A549 (cell line): ENCODE data around the gene MCRIP1.

Source experiments
- CTCF ChIP-seq: fragments of >200 bp; sonication (Bioruptor Twin); formaldehyde crosslinking; IDR thresholded peaks from 3 replicates; pipeline ENCODE4 v1.5.1; 2016
- EP300 ChIP-seq, 2 experiments: fragments of >200 bp; sonication (Bioruptor Twin); formaldehyde crosslinking; IDR thresholded peaks; 2 replicates in 1 of 2; 3 replicates in 1 of 2; pipeline ENCODE4 v1.6.1; 2016 to 2017
- RAD21 ChIP-seq, 2 experiments: fragments of >200 bp in 1 of 2; sonication (Bioruptor Twin) in 1 of 2; formaldehyde crosslinking in 1 of 2; IDR thresholded peaks in 1 of 2; conservative IDR thresholded peaks in 1 of 2; 2 replicates in 1 of 2; 3 replicates in 1 of 2; pipeline ENCODE4 v1.6.1; 2012 to 2018; ENCODE audit warnings: inconsistent platforms in 1 of 2
- TFCP2L1 ChIP-seq: fragments of 250-450 bp; sonication (Bioruptor Pico); IDR thresholded peaks from 2 replicates; pipeline ENCODE4 v1.5.0; 2021; ENCODE audit warnings: mild to moderate bottlenecking

GRCh38 chr17:81834831-81835267 lies 1.8 kb upstream of the MCRIP1 start, which contains the start of gene PPP1R27:
- TF ChIP-seq CTCF, result no peak
- no peak for TF ChIP-seq TFCP2L1
- TF ChIP-seq EP300 (IDR thresholded peaks at IDR 0.05), result no peak
- no peak for TF ChIP-seq RAD21 (conservative IDR thresholded peaks at IDR 0.05 in 1 of 2, IDR thresholded peaks at IDR 0.05 in 1 of 2)
